Osteoblast (primary cell): ENCODE results near the gene KRT12. TPM values are rescaled to one million over a fixed set of nuclear protein-coding genes. Genes with fewer than 3 reads are reported as not detected.

ENCODE experiments used
- DNase-seq: peaks from one replicate; pipeline ENCODE4 v3.0.0; 2011; ENCODE audit warnings: low spot score, mixed read lengths; ENCODE audit not compliant: insufficient read length; ENCODE audit errors: missing footprints
- H2AFZ ChIP-seq: 2 replicates; pipeline ENCODE4 v1.6.0; 2011; ENCODE audit warnings: mild to moderate bottlenecking, low read length
- H3K27ac ChIP-seq: 2 replicates; pipeline ENCODE4 v1.5.1; 2011; ENCODE audit warnings: mild to moderate bottlenecking, low read depth, low read length, moderate library complexity
- H3K27me3 ChIP-seq: 2 replicates; pipeline ENCODE4 v1.6.0; 2012; ENCODE audit warnings: mild to moderate bottlenecking, control low read depth, inconsistent platforms, low read length, moderate library complexity; ENCODE audit not compliant: insufficient read depth
- H3K36me3 ChIP-seq: 2 replicates; pipeline ENCODE4 v1.5.1; 2011; ENCODE audit warnings: mild to moderate bottlenecking, low read length, control low read depth, moderate library complexity; ENCODE audit not compliant: insufficient read depth
- H3K4me1 ChIP-seq: 2 replicates; pipeline ENCODE4 v1.5.1; 2011; ENCODE audit warnings: mild to moderate bottlenecking, low read length, control low read depth, moderate library complexity; ENCODE audit not compliant: insufficient read depth
- H3K4me2 ChIP-seq: 2 replicates; pipeline ENCODE4 v1.6.0; 2011; ENCODE audit warnings: mild to moderate bottlenecking, low read length; ENCODE audit not compliant: insufficient read depth
- H3K4me3 ChIP-seq: fragments of 200-600 bp; sonication (generic); 3 replicates; pipeline ENCODE4 v1.5.1; 2012; ENCODE audit warnings: mild to moderate bottlenecking, low read length, inconsistent platforms; ENCODE audit not compliant: insufficient read depth
- H3K79me2 ChIP-seq: 2 replicates; pipeline ENCODE4 v1.6.0; 2012; ENCODE audit warnings: mild to moderate bottlenecking, low read length, control low read depth, inconsistent platforms; ENCODE audit not compliant: insufficient read depth
- H3K9me3 ChIP-seq: 2 replicates; pipeline ENCODE4 v1.5.1; 2011; ENCODE audit warnings: low read depth, low read length, control low read depth
- H4K20me1 ChIP-seq: 2 replicates; pipeline ENCODE4 v1.6.0; 2012; ENCODE audit warnings: mild to moderate bottlenecking, low read length, control low read depth; ENCODE audit not compliant: insufficient read depth
- CTCF ChIP-seq: IDR thresholded peaks from 2 replicates; pipeline ENCODE4 v1.5.1; 2011; ENCODE audit warnings: mild to moderate bottlenecking, low read depth, low read length, moderate library complexity; ENCODE audit errors: extremely low read depth
- total RNA-seq: library from RNA; depleted of rRNA; stranded (reverse); fragments of >200 nt; gene quantifications from 2 replicates; pipeline ENCODE4 v1.2.3, GENCODE V29; 2012

KRT12 gene
- total RNA-seq, 1 donor, result not detected

- peaks cover 7% of the 10 kb centered on the region for H3K36me3 ChIP-seq
Observed at GRCh38 chr17:40839194-40839593, 27.8 kb downstream of the KRT12 start.

GRCh38 chr17:40836020-40836419, 31.0 kb downstream of the KRT12 start:
- Histone ChIP-seq H3K27me3 (no peaks in the 10 kb centered on the region), H3K4me1 (no peaks in the 10 kb centered on the region), H2AFZ (no peak overlapping the region), H4K20me1 (no peaks in the 10 kb centered on the region), H3K27ac (no peak overlapping the region), H3K4me3 (no peak overlapping the region), H3K4me2 (no peak overlapping the region), H3K36me3 (peaks cover 7% of the 10 kb centered on the region), H3K79me2 (no peaks in the 10 kb centered on the region), H3K9me3 (no peaks in the 10 kb centered on the region)
- no peak for DNase-seq
- TF ChIP-seq CTCF, result no peak

More at GRCh38 chr17:40839194-40839593, 27.8 kb downstream of the KRT12 start:
- no peak for DNase-seq
- Histone ChIP-seq H3K4me3 (no peak overlapping the region), H3K79me2 (no peaks in the 10 kb centered on the region), H2AFZ (no peak overlapping the region), H3K9me3 (no peaks in the 10 kb centered on the region), H3K4me2 (no peak overlapping the region), H3K27me3 (no peaks in the 10 kb centered on the region), H4K20me1 (no peaks in the 10 kb centered on the region), H3K27ac (no peak overlapping the region), H3K4me1 (no peaks in the 10 kb centered on the region)
- no peak for TF ChIP-seq CTCF

GRCh38 chr17:40833882-40834281, 33.1 kb downstream of the KRT12 start:
- peaks cover 7% of the 10 kb centered on the region for H3K36me3 ChIP-seq
- no peaks in the 10 kb centered on the region for H4K20me1 ChIP-seq
- H3K79me2 ChIP-seq, result peaks cover 2% of the 10 kb centered on the region
- no peak overlapping the region for H3K4me2 ChIP-seq
- H3K27me3 ChIP-seq, result no peaks in the 10 kb centered on the region
- no peak overlapping the region for H3K4me3 ChIP-seq
- no peak overlapping the region for H3K27ac ChIP-seq
- TF ChIP-seq CTCF, result no peak
- H2AFZ ChIP-seq, result no peak overlapping the region
- no peaks in the 10 kb centered on the region for H3K4me1 ChIP-seq
- no peaks in the 10 kb centered on the region for H3K9me3 ChIP-seq
- no peak for DNase-seq

- H3K4me3 ChIP-seq, result no peak overlapping the region
- TF ChIP-seq CTCF, result no peak
- H3K9me3 ChIP-seq, result no peaks in the 10 kb centered on the region
- H3K27ac ChIP-seq, result no peak overlapping the region
- DNase-seq, result no peak
- H3K27me3 ChIP-seq, result no peaks in the 10 kb centered on the region
- peaks cover 7% of the 10 kb centered on the region for H3K36me3 ChIP-seq
- peaks cover 10% of the 10 kb centered on the region for H3K4me1 ChIP-seq
- no peak overlapping the region for H2AFZ ChIP-seq
- peaks cover 2% of the 10 kb centered on the region for H3K79me2 ChIP-seq
- no peaks in the 10 kb centered on the region for H4K20me1 ChIP-seq
- H3K4me2 ChIP-seq, result no peak overlapping the region
Observed at GRCh38 chr17:40832840-40833239, 34.2 kb downstream of the KRT12 start.
